NK-92 (cell line): ENCODE results near the gene LENG1.
A peak's percentile ranks its signal among the peaks of the same experiment; 100 is the strongest.

ENCODE experiments used
- DNase-seq: peaks from one replicate; lab custom pipeline; 2025; ENCODE audit not compliant: unreplicated experiment; lab: John Stamatoyannopoulos, UW

Gene LENG1

GRCh38 chr19:54142166-54142780 lies 17.2 kb downstream of the LENG1 start:
- DNase-seq: no peak

- DNase-seq: no peak
Observed at GRCh38 chr19:54141356-54141755, 18.2 kb downstream of the LENG1 start.

DNA sequence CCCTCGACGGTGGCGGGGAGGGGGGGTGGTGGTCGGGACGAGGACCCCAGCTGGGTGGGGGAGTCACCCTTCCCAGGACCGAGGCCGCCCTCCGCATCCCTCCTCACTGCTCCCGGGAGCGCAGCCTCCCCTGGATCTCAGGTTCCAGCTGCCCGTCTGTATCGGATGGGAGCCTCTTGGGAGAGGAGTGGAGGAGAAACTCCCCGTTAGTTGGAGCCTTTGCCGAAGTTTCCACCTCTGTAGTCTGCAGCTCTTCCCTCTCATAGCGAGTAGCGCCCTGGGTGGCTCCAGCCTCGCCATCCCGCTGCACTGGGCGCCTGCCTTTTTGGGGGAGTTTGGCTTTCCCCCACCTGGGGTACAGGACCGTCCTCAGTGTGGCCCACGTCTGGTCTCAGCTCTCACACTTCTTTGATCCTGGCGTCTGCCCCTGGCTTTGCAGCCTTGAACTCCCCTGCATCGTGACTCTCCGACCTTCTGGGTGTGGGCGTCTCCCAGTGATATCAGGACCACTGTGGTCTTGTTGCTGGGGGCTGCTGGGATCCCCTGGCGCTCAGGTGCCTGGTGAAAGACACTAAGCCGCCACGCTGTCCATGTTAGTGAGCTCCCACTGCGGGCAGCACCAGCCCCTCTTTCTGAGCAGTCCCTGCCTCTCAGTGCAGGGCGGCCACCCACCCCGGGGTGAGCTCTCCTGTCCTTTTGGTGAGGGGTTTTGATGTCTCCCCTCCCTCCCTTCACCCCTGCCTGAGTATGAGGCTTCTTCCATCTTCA lies 20.8 kb downstream of the LENG1 start:
- no peak for DNase-seq

DNA sequence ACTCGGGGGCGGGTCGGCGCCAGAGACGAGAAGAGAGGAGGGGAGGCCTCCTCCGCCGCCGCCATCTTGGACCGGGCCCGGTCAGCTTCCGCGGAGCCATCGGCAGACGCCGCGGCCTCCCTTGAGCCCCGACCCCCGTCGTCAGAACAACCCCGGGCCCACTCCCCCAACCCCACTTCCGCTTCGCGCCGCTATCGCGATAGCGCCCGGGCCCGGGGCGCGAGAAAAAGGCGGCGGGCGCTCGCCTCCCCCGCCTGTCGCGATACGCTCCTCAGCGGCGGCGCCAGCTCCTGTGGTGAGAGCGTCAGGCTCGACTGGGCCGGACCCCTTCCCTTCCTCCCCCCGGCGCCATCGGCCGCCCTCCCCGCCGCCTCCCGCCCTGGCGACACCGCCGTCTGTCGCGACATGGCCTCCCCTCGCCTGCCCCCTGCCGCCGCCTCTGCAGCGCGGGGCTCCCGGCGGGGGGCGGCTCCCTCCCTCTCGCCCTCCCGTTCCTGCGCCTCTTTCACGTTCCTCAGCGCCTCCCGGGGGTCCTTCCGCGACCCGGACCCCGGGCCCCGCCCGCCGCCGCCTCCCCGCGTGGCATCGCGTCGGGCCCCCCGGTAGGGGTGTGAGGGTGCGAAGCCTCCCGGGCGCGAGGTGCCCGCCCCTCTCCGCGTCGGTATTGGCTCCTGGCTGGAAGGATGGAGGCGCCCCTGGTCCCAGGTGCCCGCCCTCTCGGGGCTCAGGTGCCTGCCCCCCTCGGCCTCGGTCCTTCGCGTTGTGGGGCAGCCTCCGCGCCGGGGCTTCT lies 21.6 kb downstream of the LENG1 start, which contains the start of gene CNOT3:
Gene CNOT3, plus strand, starts transcription at position 64 of the 790 bp plus-strand sequence. CDS start 5,217 bp downstream, outside the sequence.
- DNase-seq: no peak

GRCh38 chr19:54136864-54137698 lies 22.4 kb downstream of the LENG1 start:
- DNase-seq: peak; percentile 99

- DNase-seq: no peak
Observed at GRCh38 chr19:54136086-54136863, 23.2 kb downstream of the LENG1 start.

DNA sequence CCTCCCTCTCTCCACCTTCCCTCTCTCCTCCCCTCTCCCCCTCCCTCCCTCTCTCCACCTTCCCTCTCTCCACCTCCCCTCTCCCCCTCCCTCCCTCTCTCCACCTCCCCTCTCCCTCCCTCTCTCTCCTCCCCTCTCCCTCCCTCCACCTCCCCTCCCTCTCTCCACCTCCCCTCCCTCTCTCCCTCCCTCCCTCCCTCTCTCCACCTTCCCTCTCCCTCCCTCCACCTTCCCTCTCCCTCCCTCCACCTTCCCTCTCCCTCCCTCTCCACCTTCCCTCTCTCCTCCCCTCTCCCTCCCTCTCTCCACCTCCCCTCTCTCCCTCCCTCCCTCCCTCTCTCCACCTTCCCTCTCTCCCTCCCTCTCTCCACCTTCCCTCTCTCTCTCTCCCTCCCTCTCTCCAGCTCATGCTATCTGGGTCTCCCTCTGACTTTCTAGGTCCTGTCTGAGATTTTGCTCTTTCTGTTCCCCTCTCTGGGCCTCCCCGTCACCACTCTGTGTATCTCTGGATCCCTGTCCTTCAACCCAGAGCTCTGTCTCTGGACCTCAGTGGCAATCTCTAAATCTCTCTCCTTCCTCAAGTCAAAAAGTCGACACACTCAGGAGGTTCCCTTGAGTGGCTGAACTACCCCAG lies 25.4 kb downstream of the LENG1 start:
- DNase-seq: no peak

DNA sequence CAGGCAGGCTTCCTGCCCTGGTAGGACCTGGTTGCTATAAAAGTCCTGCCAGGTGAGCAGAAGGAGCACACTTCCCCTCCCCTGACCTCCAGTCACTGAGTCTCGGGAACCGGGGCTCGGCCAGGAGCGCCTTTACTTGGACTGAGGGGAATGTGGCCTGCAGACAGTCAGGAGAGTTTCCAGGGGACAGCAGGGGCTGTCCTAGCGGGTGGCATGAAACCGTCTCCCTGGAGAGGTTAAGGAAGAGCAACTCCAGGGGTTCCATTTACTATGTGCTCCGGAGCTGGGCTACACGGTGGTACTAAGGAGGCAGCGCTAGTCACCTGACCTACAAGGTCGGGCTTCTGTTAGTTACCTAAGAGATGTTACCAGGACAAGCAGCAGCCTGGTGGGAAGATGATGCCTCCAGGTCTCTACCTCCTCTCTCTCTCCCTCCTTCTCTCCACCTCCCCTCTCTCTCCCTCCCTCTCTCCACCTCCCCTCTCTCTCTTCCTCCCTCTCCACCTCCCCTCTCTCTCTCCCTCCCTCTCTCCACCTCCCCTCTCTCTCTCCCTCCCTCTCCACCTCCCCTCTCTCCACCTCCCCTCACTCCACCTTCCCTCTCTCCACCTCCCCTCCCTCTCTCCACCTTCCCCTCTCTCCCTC lies 26.1 kb downstream of the LENG1 start:
- no peak for DNase-seq

DNA sequence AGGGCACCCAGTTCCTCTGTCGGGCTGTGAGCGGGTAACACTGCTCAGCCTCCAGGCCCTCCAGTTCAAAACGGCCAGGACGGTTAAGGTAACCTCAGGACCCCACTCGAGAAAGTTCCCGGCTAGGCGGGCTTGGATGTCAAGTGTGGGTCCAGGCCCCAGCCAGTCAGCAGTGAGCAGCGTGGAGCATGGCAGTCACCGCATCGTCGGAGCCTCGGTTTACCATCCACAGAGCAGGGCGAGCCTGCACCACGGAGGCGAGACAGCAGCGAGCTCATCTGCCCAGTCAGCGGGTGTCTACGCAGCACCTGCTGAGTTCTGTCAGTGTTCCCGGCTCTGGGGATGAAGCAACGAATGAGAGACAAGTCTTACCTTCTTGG lies 29.9 kb downstream of the LENG1 start:
- DNase-seq: no peak

DNA sequence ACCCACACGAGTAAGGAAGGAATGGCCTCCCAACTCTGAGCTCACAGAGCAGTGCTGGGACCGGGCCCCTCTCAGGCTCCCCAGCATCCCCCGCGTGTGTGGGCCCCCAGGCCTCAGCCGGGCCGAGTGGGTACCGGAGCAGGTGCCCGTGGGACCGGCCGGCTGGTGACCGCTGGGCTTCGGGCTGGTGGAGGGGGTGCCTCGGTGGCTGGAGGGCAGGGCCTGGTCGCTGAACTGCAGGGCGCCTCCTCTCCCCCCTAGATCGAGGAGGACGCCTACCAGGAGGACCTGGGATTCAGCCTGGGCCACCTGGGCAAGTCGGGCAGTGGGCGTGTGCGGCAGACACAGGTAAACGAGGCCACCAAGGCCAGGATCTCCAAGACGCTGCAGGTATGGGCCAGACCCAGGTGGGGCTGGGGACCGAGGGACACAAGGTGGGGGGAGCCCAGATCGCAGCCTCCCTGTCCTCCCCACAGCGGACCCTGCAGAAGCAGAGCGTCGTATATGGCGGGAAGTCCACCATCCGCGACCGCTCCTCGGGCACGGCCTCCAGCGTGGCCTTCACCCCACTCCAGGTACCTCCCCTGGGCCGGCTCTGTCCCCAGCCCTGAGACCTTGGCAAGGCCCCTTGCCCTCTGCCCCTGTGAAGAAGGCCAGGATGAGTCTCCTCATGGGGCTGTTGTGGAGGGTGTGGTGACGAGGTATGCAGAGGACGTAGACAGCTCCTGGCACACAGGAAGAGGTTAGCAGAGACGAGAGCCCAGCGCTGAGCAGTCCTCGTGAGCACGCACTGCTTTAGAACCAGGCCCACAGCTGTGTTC lies 30.5 kb downstream of the LENG1 start:
- DNase-seq: no peak

GRCh38 chr19:54128441-54128725 lies 31.1 kb downstream of the LENG1 start:
- no peak for DNase-seq

DNA sequence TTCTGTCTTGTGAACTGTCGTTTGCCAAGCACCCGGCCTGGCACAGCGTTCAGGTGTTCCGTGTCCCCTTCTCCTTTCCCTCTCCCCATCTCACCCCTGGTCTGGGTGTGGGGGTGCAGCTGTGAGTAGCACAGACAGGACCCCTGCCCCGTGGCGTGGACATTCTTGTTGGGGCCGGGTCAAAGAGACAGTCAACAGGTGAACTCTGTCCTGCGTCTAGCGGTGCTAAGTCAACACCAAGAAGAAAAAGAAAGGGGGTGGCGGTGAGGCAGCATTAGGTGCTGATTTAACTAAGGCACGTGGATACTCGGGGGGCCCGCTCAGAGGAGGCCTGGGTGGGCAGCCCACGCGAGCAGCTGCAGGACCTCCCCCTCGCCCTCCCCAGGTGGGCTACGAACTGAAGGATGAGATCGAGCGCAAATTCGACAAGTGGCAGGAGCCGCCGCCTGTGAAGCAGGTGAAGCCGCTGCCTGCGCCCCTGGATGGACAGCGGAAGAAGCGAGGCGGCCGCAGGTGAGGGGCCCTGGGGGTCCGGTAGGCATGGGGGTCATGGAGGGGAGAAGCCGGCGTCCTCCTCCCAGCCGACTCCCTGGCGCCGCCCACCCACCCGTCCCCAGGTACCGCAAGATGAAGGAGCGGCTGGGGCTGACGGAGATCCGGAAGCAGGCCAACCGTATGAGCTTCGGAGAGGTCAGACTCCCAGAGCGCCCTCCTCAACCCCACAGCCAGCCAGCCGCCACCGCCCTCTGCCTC lies 31.7 kb downstream of the LENG1 start:
- no peak for DNase-seq

- DNase-seq: no peak
Observed at GRCh38 chr19:54125713-54126112, 33.8 kb downstream of the LENG1 start.

DNA sequence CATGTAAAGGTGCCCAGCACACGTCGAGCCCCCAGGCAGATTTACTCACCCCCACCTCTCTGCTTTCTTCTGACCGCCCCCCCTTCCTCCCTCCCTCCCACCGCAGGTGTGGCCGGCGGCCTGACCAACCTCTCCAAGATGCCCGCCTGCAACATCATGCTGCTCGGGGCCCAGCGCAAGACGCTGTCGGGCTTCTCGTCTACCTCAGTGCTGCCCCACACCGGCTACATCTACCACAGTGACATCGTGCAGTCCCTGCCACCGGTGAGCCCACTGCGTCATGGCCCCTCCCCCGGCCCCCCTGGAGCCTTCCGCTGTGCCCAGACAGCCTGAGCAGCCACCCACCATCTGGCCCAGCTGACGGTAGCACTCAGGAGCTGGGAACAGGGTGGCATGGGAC lies 35.1 kb downstream of the LENG1 start:
- DNase-seq: no peak

DNA sequence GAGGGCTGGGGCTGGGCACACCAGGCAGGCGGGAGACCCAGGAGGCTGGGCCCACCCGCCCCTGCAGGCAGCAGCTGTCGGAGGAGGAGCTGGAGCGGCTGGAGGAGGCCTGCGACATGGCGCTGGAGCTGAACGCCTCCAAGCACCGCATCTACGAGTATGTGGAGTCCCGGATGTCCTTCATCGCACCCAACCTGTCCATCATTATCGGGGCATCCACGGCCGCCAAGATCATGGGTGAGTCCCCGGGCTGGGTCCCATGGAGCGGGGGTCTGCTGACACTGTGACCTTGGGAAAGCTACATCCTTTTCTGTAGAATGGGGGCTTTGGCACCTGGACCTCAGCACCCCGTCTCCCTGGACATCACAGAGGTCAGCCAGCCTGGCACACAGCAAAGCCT lies 35.8 kb downstream of the LENG1 start:
- no peak for DNase-seq

DNA sequence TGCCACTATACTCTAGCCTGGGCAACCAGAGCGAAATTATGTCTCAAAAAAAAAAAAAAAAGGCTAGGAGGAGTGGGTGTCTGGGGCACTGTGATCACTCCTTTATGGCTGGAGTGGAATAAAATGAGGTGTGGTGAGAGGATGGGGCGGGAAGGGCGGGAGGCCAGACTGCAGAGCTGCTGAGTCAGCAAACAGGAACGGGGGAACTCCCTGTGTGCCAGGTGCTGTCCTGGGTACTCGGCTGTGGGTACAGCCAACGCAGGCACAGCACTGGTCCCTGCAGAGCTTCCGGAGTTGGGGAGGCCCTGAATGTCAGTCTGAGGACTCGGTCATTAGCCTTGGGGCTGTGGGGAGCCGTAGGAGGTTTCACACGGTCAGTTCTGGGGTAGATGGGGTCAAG lies 38.3 kb downstream of the LENG1 start:
- DNase-seq: no peak

DNA sequence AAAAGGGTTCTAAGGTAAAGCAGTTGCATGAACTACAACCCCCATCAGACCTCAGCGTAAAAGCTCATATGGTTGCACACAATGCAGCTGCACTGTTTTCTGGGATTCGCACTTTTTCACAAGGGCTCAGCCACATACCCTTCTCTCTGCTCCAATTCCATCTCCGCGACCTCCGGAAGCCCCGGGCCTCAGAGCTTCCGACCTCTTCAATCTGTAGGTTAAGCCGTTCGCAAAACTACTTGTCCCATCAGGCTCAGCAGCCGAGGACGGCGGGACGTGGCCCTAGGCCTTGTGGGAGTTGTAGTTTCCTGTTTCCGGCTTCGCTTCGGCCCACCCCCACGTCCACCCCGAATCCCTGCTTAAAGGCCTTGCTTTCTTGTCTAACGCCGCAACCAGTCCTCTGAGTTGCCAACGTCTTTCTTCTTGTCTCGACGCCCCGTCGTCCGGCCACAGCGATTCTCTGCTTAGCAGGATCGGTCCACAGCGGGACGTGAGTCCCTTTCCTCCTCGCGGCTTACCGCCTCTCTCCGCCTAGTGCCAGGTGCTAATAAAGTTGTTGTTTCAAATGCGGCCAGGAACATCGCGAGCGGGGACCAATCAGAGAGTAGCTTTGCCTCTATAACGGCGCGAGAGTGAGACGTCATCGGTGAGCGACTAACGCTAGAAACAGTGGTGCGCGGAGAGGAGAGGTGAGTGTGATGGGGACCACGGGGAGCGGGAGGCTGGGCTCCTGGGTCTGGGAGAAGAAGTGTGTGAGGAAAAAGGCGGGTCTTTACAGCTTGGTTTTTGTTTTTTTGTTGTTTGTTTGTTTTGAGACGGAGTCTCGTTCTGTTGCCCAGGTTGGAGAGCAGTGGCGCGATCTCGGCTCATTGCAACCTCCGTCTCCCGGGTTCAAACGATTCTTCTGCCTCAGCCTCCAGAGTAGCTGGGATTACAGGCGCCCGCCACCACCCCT lies 44.1 kb downstream of the LENG1 start, which contains the start of the genes PRPF31 and TFPT:
Gene PRPF31, plus strand, starts transcription at position 646 of the 955 bp plus-strand sequence. CDS start 2,525 bp downstream, outside the sequence.
Gene TFPT, minus strand, starts transcription at position 549 of the 955 bp plus-strand sequence. Its CDS starts 388 bp downstream, at position 161.
- peak; percentile 76 for DNase-seq
